NCI-H2196 (cell line): Measurements from ENCODE around the gene PUDP.
"Not testable (repeated sequence)": the region's sequence is repeated elsewhere in the genome, so short reads cannot be mapped to it uniquely, and the experiment has no call there.

Experiments used
- DNase-seq: peaks from one replicate; lab custom pipeline; 2025; ENCODE audit not compliant: unreplicated experiment; lab: John Stamatoyannopoulos, UW

PUDP gene

DNA sequence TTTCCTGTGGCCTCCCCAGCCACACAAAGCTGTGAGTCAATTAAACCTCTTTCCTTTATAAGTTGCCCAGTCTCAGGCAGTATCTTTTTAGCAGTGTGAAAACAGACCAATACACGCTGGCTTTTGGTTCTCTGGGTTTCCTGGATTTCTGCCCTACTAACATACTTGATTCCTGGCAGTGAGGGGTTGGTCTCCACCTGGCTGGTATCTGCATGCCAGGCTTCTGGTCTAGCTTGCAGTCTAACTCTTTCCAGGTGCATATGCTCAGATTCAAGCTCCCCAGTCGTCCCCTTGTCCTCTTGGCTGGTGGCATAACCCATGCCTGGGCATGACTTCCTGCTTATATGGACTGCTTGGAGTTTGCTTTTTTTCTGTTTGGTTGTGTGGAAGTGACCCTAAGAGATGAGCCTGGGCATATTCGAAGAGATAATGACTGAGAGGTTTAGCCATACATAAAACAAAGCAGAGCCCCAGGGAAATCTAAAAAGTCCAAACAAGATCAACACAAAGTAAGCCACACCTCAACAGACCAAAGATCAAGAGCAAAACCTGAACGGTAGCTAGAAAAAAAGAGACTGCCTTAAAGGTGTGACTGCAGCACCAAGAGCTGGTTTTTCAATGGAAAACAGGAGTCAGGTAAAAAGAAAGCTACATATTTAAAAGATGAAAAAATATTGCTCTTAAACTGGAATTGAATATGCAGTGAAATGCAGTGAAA is 102.6 kb downstream of the PUDP start:
- DNase-seq, result no peak

DNA sequence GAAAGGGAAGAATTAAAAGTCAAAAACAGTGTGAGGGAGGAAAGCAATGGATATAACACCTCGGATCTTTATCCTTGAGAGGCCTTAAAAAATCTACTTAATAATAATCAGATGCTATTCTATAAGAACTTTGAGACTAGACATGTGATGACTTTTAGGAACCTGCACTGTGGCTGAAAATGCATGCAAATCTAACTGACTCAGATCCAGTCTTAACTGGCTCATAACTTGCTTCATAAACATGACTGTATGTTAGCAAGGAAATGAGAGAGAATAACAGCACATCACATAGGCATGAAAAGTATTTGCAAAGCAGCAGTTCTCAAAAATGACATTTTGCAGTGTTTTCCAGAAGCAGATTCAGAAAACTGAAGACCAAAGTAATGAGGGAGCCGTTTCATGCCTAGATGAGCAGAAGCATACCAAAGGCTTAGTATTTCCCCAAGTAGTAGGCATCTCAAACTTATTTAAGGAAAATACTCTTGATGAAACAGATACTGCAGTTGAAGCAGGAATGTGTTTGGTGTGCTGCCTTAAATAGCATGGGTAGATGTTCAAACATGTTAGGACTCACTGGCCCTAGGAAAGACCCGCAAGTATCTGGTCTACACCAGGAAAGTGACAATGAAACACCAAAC is 104.0 kb downstream of the PUDP start:
- not testable (repeated sequence) for DNase-seq

DNA sequence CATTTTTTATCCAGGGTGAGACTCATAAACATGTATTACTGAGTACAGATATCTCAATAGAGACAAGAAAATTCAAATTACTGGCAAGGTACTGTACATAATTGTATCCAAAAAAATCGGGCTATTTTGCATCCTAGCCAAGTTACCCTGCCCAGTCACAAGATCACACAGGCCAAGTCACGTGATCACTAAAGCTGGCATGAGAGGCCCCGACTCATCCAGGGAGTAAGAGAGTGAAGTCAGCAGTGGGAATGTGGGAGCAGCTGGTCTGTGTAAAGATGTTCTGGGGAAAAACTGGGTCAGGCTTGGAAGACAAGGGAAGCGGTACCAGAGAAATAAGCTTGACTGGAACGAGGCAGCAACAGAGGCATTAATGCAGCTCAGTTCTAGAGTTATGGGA is 119.7 kb downstream of the PUDP start:
- no peak for DNase-seq

DNA sequence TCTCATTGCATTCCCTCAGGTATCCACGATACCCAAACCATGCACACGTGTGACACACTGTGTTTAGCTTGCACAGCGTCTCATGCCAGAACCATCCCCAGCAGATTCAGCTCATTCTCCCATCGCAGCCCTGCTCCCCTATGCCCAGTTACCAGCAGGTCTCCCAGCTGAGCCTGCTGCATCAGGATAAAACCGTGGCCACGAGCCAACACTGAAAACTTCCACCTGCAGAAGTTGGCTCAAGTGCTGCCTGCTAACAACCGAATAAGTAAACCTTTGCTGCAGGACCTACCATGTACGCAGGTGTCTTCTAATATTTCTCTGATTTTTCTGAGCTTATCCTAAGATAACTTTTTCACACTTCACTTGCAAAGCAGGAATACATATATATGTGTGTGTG is 120.9 kb downstream of the PUDP start:
- DNase-seq, result no peak

DNA sequence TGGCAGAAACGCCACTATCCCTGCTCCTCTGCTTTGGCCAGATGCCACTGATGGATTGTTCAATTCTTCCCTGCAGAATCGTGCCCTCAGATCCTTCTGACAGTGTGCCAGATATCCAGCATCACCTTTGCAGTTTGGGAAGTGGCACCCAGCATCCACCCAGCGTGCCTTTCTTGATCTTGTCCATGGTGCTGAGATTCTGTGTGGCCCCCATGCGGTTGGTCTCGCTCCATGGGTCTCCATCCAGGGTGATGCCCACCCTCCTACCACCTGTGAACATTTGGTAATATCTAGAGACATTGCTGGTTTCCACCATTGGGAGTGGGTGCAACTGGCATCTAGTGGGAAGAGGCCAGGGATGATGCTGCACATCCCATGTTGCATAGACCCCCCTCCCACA is 121.6 kb downstream of the PUDP start:
- DNase-seq, result not testable (repeated sequence)

DNA sequence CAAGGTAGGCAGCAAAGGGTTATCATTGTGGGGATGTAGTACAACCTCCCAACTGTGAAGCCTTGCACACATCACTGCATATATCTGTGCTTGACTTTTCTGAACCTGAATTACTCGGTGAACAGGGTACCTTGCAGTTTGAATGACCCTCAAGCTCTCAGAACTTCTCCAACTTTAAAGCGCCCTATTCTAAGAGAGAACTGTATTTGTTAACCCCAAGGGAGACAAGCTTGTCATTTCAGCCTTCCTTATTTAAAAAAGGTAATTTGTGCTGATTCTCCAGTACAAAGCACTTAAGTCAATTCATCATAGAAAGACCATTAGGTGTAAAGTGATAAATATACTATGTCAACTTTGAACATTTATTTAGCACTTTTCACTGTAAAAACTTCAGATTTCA is 122.5 kb downstream of the PUDP start:
- DNase-seq, result no peak

DNA sequence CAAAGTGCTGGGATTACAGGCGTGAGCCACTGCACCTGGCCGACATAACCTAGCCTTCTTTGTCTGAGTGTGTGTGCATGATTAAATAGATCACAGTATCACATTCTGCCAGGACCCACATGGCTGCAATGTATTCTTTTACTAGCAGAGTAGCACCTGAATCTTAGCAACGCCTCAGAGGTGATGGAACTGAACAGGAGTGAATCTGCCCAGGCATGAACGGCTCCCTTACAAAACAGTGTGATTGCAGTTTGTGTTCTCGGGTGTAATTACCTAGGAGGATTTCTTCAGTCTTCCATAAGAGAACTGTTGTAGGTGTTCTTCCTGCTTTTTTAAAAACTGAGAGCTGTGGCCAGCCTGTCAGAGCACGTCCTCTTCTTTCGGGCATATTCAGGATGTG is 123.1 kb downstream of the PUDP start:
- DNase-seq, result no peak

DNA sequence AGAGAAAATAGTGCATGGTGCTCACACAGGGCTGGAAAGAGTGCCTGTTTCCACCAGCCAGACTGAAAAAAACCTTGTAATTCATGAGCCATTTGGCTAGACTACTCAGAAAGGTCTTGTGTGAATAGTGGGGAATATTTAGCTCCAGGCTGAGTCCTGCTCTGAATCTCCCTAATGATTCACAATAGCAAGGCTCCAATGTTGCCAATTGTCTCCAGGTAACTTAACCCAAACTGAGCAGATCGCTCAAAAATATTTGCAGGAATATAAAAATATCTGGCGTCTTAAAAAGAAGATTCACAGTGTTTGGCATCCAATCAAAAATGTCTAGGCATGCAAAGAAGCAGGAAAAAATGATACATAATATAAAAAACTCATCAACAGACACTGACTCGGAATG is 125.0 kb downstream of the PUDP start:
- not testable (repeated sequence) for DNase-seq

DNA sequence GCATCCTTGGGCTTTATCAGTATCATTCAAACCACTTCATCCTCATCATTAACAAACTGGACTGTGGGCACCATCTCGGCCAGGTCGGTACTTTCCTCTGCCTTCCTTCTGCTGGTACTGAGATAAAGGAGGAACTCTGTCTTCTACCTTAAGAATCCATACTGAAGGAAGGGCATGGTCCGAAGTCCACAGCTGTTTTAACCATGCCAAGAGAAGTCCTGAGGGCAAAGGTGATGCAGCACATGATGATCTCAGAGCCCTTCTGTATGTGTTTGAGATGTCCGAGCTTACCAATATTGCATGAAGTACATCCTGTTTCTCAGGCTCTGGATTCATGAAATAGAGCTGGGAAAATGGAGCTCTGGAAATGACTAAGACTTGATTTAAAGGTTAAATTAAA is 126.0 kb downstream of the PUDP start:
- DNase-seq, result no peak

DNA sequence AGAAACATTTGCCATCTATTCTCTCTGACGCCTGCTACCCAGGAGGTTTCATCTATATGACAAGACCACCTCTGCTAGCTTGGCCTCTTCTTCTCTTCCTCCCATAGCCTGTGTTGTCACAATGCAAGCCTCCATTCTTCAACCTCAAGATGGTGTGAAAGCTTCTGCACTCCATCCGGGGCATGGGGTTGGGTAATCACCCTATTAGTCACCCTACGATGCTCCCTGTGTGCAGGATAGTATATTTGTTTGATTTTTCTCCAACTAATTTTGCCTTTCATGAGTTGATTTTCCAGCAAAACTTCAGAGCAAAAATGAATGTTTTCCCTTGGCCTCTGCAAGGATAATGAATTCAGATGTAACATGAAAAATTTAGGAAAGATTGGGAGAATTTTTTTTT is 128.4 kb downstream of the PUDP start:
- no peak for DNase-seq

DNA sequence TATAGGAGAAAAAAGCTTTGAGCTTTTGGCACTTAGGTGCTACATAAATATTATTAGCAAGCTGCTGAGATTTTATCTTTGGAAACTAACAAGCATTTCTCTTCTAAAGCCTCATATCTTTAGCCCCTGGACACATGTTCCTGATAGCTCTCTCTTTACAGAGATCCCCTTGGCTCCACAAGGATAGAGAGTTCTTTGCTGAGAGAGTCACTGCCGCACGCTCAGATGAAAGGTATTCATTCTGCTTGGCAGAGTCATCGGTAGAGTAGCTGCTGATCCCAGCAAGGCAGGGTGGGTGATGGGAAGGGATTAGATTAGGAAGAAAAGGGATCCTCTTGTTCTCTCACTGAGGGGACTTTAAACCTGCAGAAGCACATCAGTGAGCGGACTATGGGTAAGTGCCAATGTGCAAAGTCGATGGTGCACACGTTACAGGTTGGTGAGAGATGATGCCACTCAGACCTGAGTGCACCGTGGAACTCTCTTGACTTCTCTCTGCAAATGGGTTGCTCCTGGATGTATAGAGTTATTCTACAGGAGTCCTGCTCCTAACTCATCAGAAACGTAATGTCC is 135.6 kb downstream of the PUDP start:
- not testable (repeated sequence) for DNase-seq

DNA sequence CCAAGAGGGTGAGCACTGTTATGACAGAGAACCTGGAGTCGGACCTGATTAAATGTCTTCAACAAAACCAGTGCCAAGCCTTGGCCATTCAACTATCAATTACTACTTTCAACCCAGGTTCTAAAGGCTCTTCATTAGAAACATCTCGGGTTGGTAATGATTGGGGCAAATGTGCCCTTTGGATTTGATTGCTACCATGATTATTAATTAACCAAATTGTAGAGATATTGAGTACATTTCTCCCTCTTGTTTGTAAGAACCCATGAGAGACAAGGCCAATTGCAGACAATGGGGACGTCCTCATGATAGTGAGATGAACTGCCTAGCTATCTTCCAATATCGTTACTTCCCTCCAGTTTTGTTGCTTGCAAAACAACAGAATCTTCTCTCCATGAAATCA is 137.1 kb downstream of the PUDP start:
- DNase-seq, result not testable (repeated sequence)

DNA sequence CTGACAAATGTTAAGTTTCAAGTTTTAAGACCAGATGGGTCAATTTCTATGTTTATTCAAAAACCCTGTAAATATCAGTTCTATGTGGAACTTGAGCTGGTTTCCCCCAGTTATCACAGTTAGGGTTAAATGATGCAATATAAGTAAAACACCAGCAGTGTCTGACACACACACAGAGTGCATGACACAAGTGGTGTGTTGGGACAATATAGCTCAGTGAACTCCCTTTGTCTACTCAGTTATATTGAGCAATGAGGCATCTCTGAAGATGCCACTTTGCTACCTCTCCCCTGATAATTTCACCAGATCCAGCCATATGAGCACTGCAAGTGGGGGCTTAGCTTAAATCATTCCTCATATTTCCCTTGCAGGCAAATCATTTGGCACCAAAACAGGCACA is 140.6 kb downstream of the PUDP start:
- DNase-seq, result not testable (repeated sequence)
